ENCODE results near the gene CCL13.
A peak's percentile ranks its signal among the peaks of the same experiment; 100 is the strongest.

The CCL13 gene

DNA sequence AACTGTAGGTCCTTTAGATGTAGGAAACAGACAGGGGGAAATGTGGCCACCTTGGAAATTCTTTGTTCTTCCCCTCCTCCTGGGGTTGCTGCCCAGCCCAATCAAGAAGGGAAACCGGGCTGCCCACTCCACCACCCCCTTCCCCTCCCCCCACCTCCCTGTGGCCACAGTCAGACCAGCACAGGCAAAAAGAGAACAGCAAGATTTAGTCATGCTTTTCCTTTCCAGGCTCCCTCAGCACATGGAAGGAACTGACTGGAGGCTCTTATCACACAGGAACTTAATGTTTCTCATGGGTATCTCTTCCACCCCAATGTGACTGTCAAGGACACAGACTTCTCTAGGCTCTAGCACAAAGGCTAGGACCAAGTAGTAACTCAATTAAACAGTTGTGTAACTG is 9.7 kb downstream of the CCL13 start:
- H3K27ac ChIP-seq = peak overlapping the region in 10 of 11 experiments; percentile 11 to 63 (median 47); a peak in 17 of 22 replicates

DNA sequence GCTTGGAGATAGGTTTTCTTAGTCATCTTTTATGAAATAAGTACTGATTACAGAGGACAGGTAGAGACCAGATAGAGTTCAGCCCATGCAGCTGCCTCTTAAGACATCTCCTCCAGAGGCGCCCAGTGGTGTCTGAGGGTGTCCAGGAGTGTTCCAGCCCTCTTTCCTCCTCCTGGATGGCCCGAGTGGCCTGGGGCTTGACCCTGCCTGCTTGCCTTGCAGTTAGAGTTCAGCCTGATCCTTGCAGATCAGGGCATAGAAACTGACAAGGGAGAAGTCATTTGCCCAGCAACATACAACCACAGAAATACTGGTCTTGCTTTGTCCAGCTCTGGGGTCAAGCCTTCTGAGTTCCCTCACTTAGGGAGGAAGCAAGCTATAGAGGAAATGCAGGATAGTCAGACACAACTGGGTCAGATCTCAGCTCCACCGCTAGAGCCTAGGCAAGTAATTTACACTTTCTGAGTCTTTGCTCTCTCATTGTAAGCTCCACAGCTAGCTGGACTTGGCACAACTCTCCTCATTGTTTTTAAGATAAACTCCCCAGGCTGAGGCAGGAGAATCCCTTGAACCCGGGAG is 10.3 kb downstream of the CCL13 start:
- Histone ChIP-seq H3K4me3 (no peak overlapping the region), H3K4me2 (peak overlapping the region; percentile 52 to 92 (median 64)), H3K27ac (peak overlapping the region; percentile 11 to 63 (median 47); a peak in 19 of 22 replicates), H3K36me3 (no peaks in the 10 kb centered on the region), H3K4me1 (peaks cover 91 to 100% (median 99%) of the 10 kb centered on the region in 10 experiments), H4K20me1 (no peaks in the 10 kb centered on the region), H3K27me3 (no peaks in the 10 kb centered on the region), H3K9me3 (replicated peaks in 1 of 11) (no peaks in the 10 kb centered on the region), H3K9ac (peak overlapping the region in 2 of 11 experiments; percentile 1 to 15; a peak in 4 of 22 replicates)
- TF ChIP-seq Cebpa-rat (IDR thresholded peaks at IDR 0.05) = no peak

More for the DNA sequence above, 9.7 kb downstream of the CCL13 start:
- peak overlapping the region; percentile 58 to 92 (median 72) for H3K4me2 ChIP-seq
- no peaks in the 10 kb centered on the region for H4K20me1 ChIP-seq
- H3K9ac ChIP-seq = no peak overlapping the region; a peak in 1 of 22 replicates
- no peaks in the 10 kb centered on the region for H3K36me3 ChIP-seq
- H3K27me3 ChIP-seq = no peaks in the 10 kb centered on the region
- TF ChIP-seq Cebpa-rat (IDR thresholded peaks at IDR 0.05) = no peak
- H3K4me1 ChIP-seq = peaks cover 91 to 100% (median 99%) of the 10 kb centered on the region in 10 experiments
- H3K9me3 ChIP-seq (replicated peaks in 1 of 11) = no peaks in the 10 kb centered on the region
- no peak overlapping the region for H3K4me3 ChIP-seq

DNA sequence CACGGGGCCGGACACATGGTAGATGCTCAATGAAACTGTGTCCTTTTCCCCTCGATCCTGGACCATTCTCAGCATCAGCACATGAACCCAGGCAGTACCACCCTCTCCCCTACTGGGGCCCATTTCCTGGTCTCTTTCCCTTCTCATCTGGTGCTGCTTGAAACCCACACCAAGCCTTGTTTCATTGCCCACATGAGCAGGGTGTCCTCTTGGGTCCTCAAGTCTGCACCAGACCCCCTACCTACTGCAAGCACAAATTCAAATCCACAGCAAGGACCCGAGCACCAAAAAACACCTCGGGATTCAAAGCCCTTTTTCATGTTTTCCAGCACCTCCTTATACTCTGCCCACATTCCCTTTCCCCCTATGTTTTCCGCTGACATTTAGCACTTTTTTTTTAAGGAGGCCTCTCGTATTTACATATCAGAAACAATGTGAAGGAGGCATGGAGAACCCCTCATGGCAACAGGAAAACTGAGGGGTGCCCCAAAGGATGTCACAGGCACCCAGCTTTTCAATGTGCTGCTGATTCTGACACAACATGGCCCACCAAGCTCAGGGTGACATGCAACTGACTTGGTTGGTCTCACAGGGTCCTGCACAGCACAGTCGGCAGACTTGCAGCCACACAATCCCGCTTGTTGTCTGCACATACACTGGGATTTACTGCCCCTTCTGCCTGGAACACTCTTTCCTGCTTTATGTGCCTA is 11.4 kb downstream of the CCL13 start:
- Histone ChIP-seq H3K4me1 (peaks cover 81 to 97% (median 91%) of the 10 kb centered on the region in 10 experiments), H3K4me3 (no peak overlapping the region), H4K20me1 (no peaks in the 10 kb centered on the region), H3K9me3 (replicated peaks in 1 of 11) (no peaks in the 10 kb centered on the region), H3K9ac (peak overlapping the region in 2 of 11 experiments; percentile 1 to 15; a peak in 3 of 22 replicates), H3K27me3 (no peaks in the 10 kb centered on the region), H3K4me2 (peak overlapping the region; percentile 5 to 92 (median 64); a peak in 18 of 22 replicates), H3K27ac (peak overlapping the region in 4 of 11 experiments; percentile 10 to 62 (median 47); a peak in 7 of 22 replicates), H3K36me3 (no peaks in the 10 kb centered on the region)
- no peak for TF ChIP-seq Cebpa-rat (IDR thresholded peaks at IDR 0.05)

DNA sequence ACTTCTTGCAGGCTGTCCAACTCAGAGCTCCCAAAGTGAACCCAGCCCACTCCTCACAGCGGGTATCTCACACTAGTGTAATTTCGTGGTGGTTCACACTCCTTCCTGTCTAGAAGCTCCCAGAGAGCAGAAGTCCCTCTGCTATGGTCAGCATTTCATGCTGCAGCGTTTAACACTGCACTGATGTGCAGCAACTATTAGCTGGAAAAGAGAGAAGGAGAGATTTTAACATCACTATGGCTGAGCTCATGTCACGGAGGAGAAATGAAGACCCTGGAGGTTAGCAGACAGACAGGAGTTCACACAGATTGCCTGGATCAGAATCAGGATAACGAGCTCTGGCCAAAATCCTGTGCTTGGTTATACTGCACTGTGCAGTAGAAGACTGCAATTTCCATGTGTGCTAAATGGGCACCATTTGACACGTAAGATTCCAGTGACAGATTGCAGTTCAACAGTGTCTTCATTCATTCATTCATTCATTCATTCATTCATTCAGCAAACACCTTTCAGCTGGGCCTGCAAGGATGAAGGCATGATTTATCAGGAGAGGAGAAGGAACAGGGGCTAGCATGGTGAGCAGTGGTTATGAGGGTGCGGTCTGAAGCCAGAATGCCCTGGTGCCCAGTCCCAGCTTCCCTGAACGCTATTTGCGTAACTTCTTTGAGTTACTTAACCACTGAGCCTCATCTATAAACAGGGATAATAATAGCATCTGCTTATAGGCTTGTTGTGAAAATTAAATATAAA is 12.1 kb downstream of the CCL13 start:
- peak overlapping the region in 3 of 11 experiments; percentile 50 to 62 (median 59); a peak in 5 of 22 replicates for H3K27ac ChIP-seq
- no peaks in the 10 kb centered on the region for H3K9me3 ChIP-seq (replicated peaks in 1 of 11)
- no peak overlapping the region for H3K4me3 ChIP-seq
- H3K27me3 ChIP-seq = no peaks in the 10 kb centered on the region
- no peaks in the 10 kb centered on the region for H3K36me3 ChIP-seq
- no peaks in the 10 kb centered on the region for H4K20me1 ChIP-seq
- H3K9ac ChIP-seq = peak overlapping the region in 1 of 11 experiments; percentile 23; a peak in 2 of 22 replicates
- TF ChIP-seq Cebpa-rat (IDR thresholded peaks at IDR 0.05) = no peak
- peaks cover 74 to 90% (median 84%) of the 10 kb centered on the region in 10 experiments for H3K4me1 ChIP-seq
- peak overlapping the region; percentile 5 to 92 (median 63); a peak in 16 of 22 replicates for H3K4me2 ChIP-seq

DNA sequence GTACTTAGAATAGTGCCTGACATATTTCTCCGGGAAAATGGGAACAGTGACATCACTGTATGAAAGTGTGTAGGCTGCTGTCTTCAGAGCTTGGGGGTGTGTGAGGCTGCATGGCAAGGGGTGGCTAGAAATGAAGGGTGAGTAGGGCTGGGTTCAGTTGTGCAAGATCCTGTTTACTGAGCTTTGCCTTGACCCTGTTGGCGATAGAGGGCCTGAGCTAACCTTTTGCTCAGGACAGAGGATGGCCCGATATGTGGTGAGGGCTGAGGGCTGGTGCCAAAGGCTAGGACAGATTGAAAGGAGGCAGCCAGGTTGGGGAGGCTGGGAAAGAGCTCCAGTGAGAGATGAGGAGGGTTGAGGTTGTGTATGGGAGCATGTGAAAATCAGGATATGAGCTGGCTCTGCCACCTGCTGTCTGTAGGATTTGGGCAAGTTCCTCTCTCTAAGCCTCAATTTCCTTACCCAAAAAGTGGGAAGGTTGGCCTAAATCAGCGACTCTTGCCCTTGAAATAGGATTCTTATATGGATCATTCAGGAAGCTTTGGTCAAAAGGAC is 12.7 kb downstream of the CCL13 start:
- Histone ChIP-seq H3K4me3 (no peak overlapping the region), H3K4me2 (peak overlapping the region in 10 of 11 experiments; percentile 5 to 92 (median 70); a peak in 14 of 22 replicates), H3K4me1 (peaks cover 67 to 83% (median 78%) of the 10 kb centered on the region in 10 experiments), H3K9ac (peak overlapping the region in 3 of 11 experiments; percentile 10 to 23 (median 17); a peak in 3 of 22 replicates), H3K27ac (peak overlapping the region in 4 of 11 experiments; percentile 40 to 62 (median 54); a peak in 8 of 22 replicates), H3K9me3 (replicated peaks in 1 of 11) (no peaks in the 10 kb centered on the region), H4K20me1 (no peaks in the 10 kb centered on the region), H3K36me3 (no peaks in the 10 kb centered on the region), H3K27me3 (no peaks in the 10 kb centered on the region)
- no peak; a peak in 1 of 22 replicates for TF ChIP-seq Cebpa-rat (IDR thresholded peaks at IDR 0.05)

DNA sequence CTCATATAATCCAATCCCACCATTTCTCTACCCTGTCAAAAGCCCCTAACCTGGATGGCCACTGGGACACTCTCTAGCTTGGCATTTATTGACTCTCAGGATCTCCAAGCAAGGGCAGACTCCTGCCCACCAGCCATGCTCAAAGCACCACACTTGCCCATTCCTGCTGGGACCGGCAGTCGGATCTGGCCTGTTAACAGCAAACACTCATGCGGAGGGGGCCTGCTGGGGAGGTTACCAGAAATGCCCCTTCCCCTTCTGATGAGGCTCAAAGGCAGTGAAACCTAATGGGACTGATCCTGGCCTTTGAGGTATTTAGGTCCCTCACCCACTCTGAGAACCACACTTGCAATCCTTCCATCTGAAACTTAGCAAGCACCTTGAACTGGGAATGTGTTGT is 13.3 kb downstream of the CCL13 start:
- Histone ChIP-seq H3K4me1 (peaks cover 62 to 78% (median 72%) of the 10 kb centered on the region in 10 experiments), H3K9ac (no peak overlapping the region), H3K4me3 (no peak overlapping the region), H3K36me3 (no peaks in the 10 kb centered on the region), H3K27me3 (no peaks in the 10 kb centered on the region), H3K9me3 (replicated peaks in 1 of 11) (no peaks in the 10 kb centered on the region), H4K20me1 (no peaks in the 10 kb centered on the region), H3K27ac (peak overlapping the region in 4 of 11 experiments; percentile 40 to 62 (median 54); a peak in 8 of 22 replicates), H3K4me2 (peak overlapping the region in 9 of 11 experiments; percentile 26 to 92 (median 77); a peak in 13 of 22 replicates)
- TF ChIP-seq Cebpa-rat (IDR thresholded peaks at IDR 0.05) = no peak

DNA sequence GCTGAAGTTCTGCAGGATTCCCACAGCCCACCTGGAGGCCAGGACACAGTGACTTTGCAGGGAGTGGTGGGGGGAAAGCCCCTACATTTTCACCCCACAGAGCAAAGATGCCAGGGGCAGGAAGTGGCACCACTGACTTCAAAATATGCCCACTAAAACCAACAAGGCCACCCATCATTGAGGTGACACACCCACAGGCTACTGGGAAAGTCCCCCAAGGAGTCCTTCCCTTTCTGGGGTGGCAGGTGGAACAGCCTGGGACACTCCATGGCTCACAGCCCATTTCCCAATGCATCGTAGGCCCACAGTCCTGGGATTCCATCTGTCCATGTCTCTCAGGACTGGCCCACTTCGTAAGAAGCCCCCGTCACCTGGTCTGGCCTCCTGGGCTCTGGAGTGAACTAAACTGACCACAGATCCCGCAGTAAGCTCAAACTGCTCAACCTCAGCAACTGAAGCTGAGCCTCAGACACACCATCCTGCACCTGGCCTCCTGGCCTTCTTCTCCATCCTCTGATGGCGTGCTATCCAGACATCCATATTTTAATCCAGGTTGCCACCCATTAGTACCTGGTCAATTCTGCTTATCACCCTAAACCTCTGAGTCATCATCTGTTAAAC is 14.2 kb downstream of the CCL13 start:
- no peak overlapping the region for H3K9ac ChIP-seq
- TF ChIP-seq Cebpa-rat (IDR thresholded peaks at IDR 0.05) = no peak
- peak overlapping the region in 3 of 11 experiments; percentile 1 to 59 (median 50); a peak in 4 of 22 replicates for H3K27ac ChIP-seq
- no peaks in the 10 kb centered on the region for H3K27me3 ChIP-seq
- peaks cover 53 to 69% (median 63%) of the 10 kb centered on the region in 10 experiments for H3K4me1 ChIP-seq
- H4K20me1 ChIP-seq = no peaks in the 10 kb centered on the region
- H3K36me3 ChIP-seq = no peaks in the 10 kb centered on the region
- H3K4me2 ChIP-seq = peak overlapping the region; percentile 3 to 92 (median 51)
- H3K9me3 ChIP-seq (replicated peaks in 1 of 11) = no peaks in the 10 kb centered on the region
- H3K4me3 ChIP-seq = no peak overlapping the region

DNA sequence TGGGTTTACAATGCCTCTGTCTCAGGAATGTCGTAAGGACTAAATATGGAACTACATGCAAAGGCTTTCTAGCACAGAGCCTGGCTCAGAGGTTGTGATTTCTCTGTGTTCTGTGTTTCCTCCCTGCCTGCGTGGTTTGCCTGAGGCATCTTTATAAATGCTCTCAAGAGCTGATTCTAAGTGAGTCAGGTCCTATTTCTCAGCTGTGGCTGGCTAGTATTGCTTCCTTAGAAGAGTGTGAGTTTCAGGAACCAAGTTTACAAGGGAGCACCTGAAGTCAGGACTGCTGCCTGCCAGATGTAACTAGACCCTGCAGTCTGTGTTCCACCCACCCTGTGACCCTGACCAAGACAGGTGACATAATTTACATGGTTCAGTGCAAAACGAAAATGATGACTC is 14.7 kb downstream of the CCL13 start:
- H3K9me3 ChIP-seq (replicated peaks in 1 of 11) = no peaks in the 10 kb centered on the region
- no peak overlapping the region for H3K4me3 ChIP-seq
- H4K20me1 ChIP-seq = no peaks in the 10 kb centered on the region
- H3K9ac ChIP-seq = no peak overlapping the region
- peak overlapping the region in 3 of 11 experiments; percentile 1 to 50 (median 11); a peak in 2 of 22 replicates for H3K27ac ChIP-seq
- H3K4me2 ChIP-seq = peak overlapping the region; percentile 3 to 92 (median 51); a peak in 20 of 22 replicates
- H3K27me3 ChIP-seq = no peaks in the 10 kb centered on the region
- H3K4me1 ChIP-seq = peaks cover 48 to 68% (median 60%) of the 10 kb centered on the region in 10 experiments
- no peak for TF ChIP-seq Cebpa-rat (IDR thresholded peaks at IDR 0.05)
- H3K36me3 ChIP-seq = no peaks in the 10 kb centered on the region

Measured in BLaER1 treated with 17β-estradiol and CSF1 and Interleukin-3, amounts not matched to agents 10 nM and 100 nM (cell line).